Measurements from ENCODE around the gene CABP1. TPM values are rescaled to one million over a fixed set of nuclear protein-coding genes. Genes with fewer than 3 reads are reported as not detected.
A peak's percentile ranks its signal among the peaks of the same experiment; 100 is the strongest.

Gene CABP1
- polyA plus RNA-seq (2013, experiment 1 of 2) = 0.62 TPM
- 0.67 TPM for polyA plus RNA-seq (2013, experiment 2 of 2)

DNA sequence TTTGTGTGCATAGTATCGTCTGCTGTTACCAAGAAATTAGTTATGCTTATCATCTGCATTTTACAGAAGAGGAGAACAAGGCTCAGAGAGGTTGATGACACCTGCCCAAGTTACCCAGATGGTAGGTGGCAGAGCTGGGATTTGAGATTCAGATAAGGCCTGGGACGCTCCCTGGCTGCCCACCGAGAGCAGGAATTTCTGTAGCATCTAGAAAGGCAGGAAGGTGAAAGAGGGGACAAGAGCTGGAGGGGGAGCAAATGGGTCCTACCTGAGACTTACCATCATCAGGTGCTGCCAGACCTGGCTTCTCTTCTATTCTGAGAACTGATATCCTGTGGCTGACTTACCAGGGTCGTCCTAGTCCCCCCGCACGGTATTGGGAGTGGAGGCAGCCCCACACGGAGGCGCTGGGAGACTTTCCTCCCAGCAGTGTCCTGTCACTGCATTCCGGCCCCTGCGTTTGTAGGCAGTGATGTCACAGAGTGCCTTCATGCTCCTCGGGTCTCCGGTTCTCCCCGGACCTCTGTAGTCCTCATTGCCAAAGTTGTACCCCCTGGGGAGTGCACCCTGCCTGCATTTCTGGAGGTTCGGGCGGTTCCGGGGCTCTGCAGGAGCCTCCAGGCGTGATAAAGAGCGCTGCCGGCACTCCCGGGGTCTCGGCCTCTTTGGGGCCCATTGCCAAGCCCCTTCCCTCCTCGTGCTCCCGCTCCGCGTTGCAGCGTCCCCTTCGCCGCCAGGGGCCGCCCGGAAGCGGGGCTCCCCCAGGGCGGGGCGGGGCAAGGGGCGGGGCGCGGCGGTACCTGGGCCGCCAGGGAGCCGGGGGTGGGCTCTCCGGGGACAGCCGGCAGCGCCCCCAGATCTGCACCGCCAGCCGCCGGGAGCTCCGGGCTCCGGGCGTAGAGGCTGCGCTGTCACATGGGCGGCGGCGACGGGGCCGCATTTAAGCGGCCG is at the start of gene CABP1:
Gene CABP1 (plus strand): TSS at position 856 of the 951 bp plus-strand sequence. CDS start 60 bp downstream, at position 916.
- Histone ChIP-seq H2AK5ac (ENCODE audit: low read length) (no peak within 1 kb of the TSS), H3K79me1 (ENCODE audit: low read length) (no peaks in the 10 kb centered on the region), H2BK5ac (ENCODE audit: low read length) (no peak within 1 kb of the TSS), H4K8ac (ENCODE audit: low read depth, low read length) (no peak within 1 kb of the TSS), H3K4me3 (ENCODE audit: low read length) (no peak within 1 kb of the TSS), H3K36me3 (ENCODE audit: control insufficient read depth, insufficient read depth, low read length) (no peaks in the 10 kb centered on the region), H3K79me2 (ENCODE audit: control insufficient read depth, insufficient read depth, low read length) (no peaks in the 10 kb centered on the region), H2BK15ac (replicated peaks; ENCODE audit: low read depth) (no peak within 1 kb of the TSS), H3K4me2 (ENCODE audit: low read length) (peak within 1 kb of the TSS; percentile 70), H3K56ac (ENCODE audit: low read length) (peak within 1 kb of the TSS; percentile 68), H3K18ac (ENCODE audit: low read length) (peak within 1 kb of the TSS; percentile 65), H3K27me3 (ENCODE audit: insufficient read depth, low read length, poor library complexity) (peaks cover 5% of the 10 kb centered on the region), H4K5ac (ENCODE audit: low read length) (no peak within 1 kb of the TSS), H3K9ac (ENCODE audit: low read length) (peak within 1 kb of the TSS; percentile 45), H3K27ac (ENCODE audit: low read depth, low read length) (no peak within 1 kb of the TSS), H3K23ac (ENCODE audit: low read length) (no peak within 1 kb of the TSS), H3K4me1 (ENCODE audit: control insufficient read depth, low read depth, low read length) (peaks cover 3% of the 10 kb centered on the region), H3K4ac (ENCODE audit: low read depth, low read length) (no peak within 1 kb of the TSS), H2BK120ac (ENCODE audit: low read depth, low read length) (no peak within 1 kb of the TSS)
- DNase-seq = peak; percentile 78
- no CpG with 5 or more reads among the region's 56 CpGs for WGBS (ENCODE audit: extremely low coverage, insufficient coverage, low lambda C conversion rate)

GRCh38 chr12:120590741-120591407 is 49.6 kb upstream of the CABP1 start:
- H3K56ac ChIP-seq (ENCODE audit: low read length) = no peak overlapping the region
- no peak overlapping the region for H2BK15ac ChIP-seq (replicated peaks; ENCODE audit: low read depth)
- no peak overlapping the region for H4K8ac ChIP-seq (ENCODE audit: low read depth, low read length)
- no peak overlapping the region for H3K4me3 ChIP-seq (ENCODE audit: low read length)
- H3K4me1 ChIP-seq (ENCODE audit: control insufficient read depth, low read depth, low read length) = no peaks in the 10 kb centered on the region
- H3K23ac ChIP-seq (ENCODE audit: low read length) = no peak overlapping the region
- no peaks in the 10 kb centered on the region for H3K79me2 ChIP-seq (ENCODE audit: control insufficient read depth, insufficient read depth, low read length)
- no peak overlapping the region for H3K27ac ChIP-seq (ENCODE audit: low read depth, low read length)
- no peaks in the 10 kb centered on the region for H3K79me1 ChIP-seq (ENCODE audit: low read length)
- no peak for DNase-seq
- H3K9ac ChIP-seq (ENCODE audit: low read length) = no peak overlapping the region
- no peak overlapping the region for H3K4ac ChIP-seq (ENCODE audit: low read depth, low read length)
- no peak overlapping the region for H2BK120ac ChIP-seq (ENCODE audit: low read depth, low read length)
- no peak overlapping the region for H3K4me2 ChIP-seq (ENCODE audit: low read length)
- H2AK5ac ChIP-seq (ENCODE audit: low read length) = no peak overlapping the region
- H4K5ac ChIP-seq (ENCODE audit: low read length) = no peak overlapping the region
- WGBS (ENCODE audit: extremely low coverage, insufficient coverage, low lambda C conversion rate) = no CpG with 5 or more reads among the region's 6 CpGs
- no peaks in the 10 kb centered on the region for H3K36me3 ChIP-seq (ENCODE audit: control insufficient read depth, insufficient read depth, low read length)
- H3K18ac ChIP-seq (ENCODE audit: low read length) = no peak overlapping the region
- no peak overlapping the region for H2BK5ac ChIP-seq (ENCODE audit: low read length)
- H3K27me3 ChIP-seq (ENCODE audit: insufficient read depth, low read length, poor library complexity) = no peaks in the 10 kb centered on the region

- WGBS (ENCODE audit: extremely low coverage, insufficient coverage, low lambda C conversion rate) = no CpG with 5 or more reads among the region's 8 CpGs
These were observed 48.0 kb upstream of the CABP1 start for GRCh38 chr12:120592121-120593049.

DNA sequence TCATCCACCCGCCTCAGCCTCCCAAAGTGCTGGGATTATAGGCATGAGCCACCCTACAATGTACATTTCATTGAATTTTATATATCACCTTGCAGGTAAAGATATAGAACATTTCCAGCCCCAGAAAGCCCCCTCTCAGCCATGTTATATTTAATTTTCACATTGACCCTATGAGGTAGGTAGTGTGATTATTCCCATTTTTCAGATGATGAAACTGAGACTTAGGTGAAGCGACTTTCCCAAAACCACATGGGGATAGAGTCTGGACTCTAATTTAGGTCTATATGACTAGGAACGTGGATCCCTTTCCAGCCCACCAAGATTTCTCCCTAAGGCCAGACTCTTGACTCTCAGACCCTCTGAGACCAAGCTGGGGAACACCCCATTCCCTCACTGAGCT is 43.5 kb upstream of the CABP1 start:
- no peak for DNase-seq
- Histone ChIP-seq H3K56ac (ENCODE audit: low read length) (no peak overlapping the region), H3K4ac (ENCODE audit: low read depth, low read length) (no peak overlapping the region), H3K27me3 (ENCODE audit: insufficient read depth, low read length, poor library complexity) (no peaks in the 10 kb centered on the region), H3K9ac (ENCODE audit: low read length) (no peak overlapping the region), H2BK15ac (replicated peaks; ENCODE audit: low read depth) (no peak overlapping the region), H3K23ac (ENCODE audit: low read length) (no peak overlapping the region), H3K79me2 (ENCODE audit: control insufficient read depth, insufficient read depth, low read length) (no peaks in the 10 kb centered on the region), H2BK120ac (ENCODE audit: low read depth, low read length) (no peak overlapping the region), H4K8ac (ENCODE audit: low read depth, low read length) (no peak overlapping the region), H3K18ac (ENCODE audit: low read length) (no peak overlapping the region), H3K4me1 (ENCODE audit: control insufficient read depth, low read depth, low read length) (no peaks in the 10 kb centered on the region), H2AK5ac (ENCODE audit: low read length) (no peak overlapping the region), H3K79me1 (ENCODE audit: low read length) (no peaks in the 10 kb centered on the region), H3K4me3 (ENCODE audit: low read length) (no peak overlapping the region), H2BK5ac (ENCODE audit: low read length) (no peak overlapping the region), H3K4me2 (ENCODE audit: low read length) (no peak overlapping the region), H3K36me3 (ENCODE audit: control insufficient read depth, insufficient read depth, low read length) (no peaks in the 10 kb centered on the region), H4K5ac (ENCODE audit: low read length) (no peak overlapping the region), H3K27ac (ENCODE audit: low read depth, low read length) (no peak overlapping the region)
- no CpG with 5 or more reads among the region's 3 CpGs for WGBS (ENCODE audit: extremely low coverage, insufficient coverage, low lambda C conversion rate)

More at GRCh38 chr12:120592121-120593049, 48.0 kb upstream of the CABP1 start:
- H2BK15ac ChIP-seq (replicated peaks; ENCODE audit: low read depth) = no peak overlapping the region
- DNase-seq = no peak
- no peak overlapping the region for H2AK5ac ChIP-seq (ENCODE audit: low read length)
- no peak overlapping the region for H3K4me2 ChIP-seq (ENCODE audit: low read length)
- H3K56ac ChIP-seq (ENCODE audit: low read length) = no peak overlapping the region
- H3K79me2 ChIP-seq (ENCODE audit: control insufficient read depth, insufficient read depth, low read length) = no peaks in the 10 kb centered on the region
- no peaks in the 10 kb centered on the region for H3K27me3 ChIP-seq (ENCODE audit: insufficient read depth, low read length, poor library complexity)
- H3K23ac ChIP-seq (ENCODE audit: low read length) = no peak overlapping the region
- H3K18ac ChIP-seq (ENCODE audit: low read length) = no peak overlapping the region
- no peak overlapping the region for H3K9ac ChIP-seq (ENCODE audit: low read length)
- no peak overlapping the region for H3K4ac ChIP-seq (ENCODE audit: low read depth, low read length)
- H3K27ac ChIP-seq (ENCODE audit: low read depth, low read length) = no peak overlapping the region
- no peak overlapping the region for H4K5ac ChIP-seq (ENCODE audit: low read length)
- H3K79me1 ChIP-seq (ENCODE audit: low read length) = no peaks in the 10 kb centered on the region
- no peaks in the 10 kb centered on the region for H3K36me3 ChIP-seq (ENCODE audit: control insufficient read depth, insufficient read depth, low read length)
- no peak overlapping the region for H2BK5ac ChIP-seq (ENCODE audit: low read length)
- no peak overlapping the region for H4K8ac ChIP-seq (ENCODE audit: low read depth, low read length)
- H3K4me3 ChIP-seq (ENCODE audit: low read length) = no peak overlapping the region
- no peak overlapping the region for H2BK120ac ChIP-seq (ENCODE audit: low read depth, low read length)
- no peaks in the 10 kb centered on the region for H3K4me1 ChIP-seq (ENCODE audit: control insufficient read depth, low read depth, low read length)

GRCh38 chr12:120597861-120598260 is 42.6 kb upstream of the CABP1 start:
- H3K79me2 ChIP-seq (ENCODE audit: control insufficient read depth, insufficient read depth, low read length) = no peaks in the 10 kb centered on the region
- no peak overlapping the region for H3K18ac ChIP-seq (ENCODE audit: low read length)
- H3K23ac ChIP-seq (ENCODE audit: low read length) = no peak overlapping the region
- H2BK15ac ChIP-seq (replicated peaks; ENCODE audit: low read depth) = no peak overlapping the region
- no peaks in the 10 kb centered on the region for H3K79me1 ChIP-seq (ENCODE audit: low read length)
- no peak overlapping the region for H3K4ac ChIP-seq (ENCODE audit: low read depth, low read length)
- WGBS (ENCODE audit: extremely low coverage, insufficient coverage, low lambda C conversion rate) = no CpG with 5 or more reads among the region's 3 CpGs
- H4K8ac ChIP-seq (ENCODE audit: low read depth, low read length) = no peak overlapping the region
- H3K9ac ChIP-seq (ENCODE audit: low read length) = no peak overlapping the region
- H2BK120ac ChIP-seq (ENCODE audit: low read depth, low read length) = no peak overlapping the region
- H3K4me3 ChIP-seq (ENCODE audit: low read length) = no peak overlapping the region
- no peaks in the 10 kb centered on the region for H3K4me1 ChIP-seq (ENCODE audit: control insufficient read depth, low read depth, low read length)
- no peak overlapping the region for H2BK5ac ChIP-seq (ENCODE audit: low read length)
- H2AK5ac ChIP-seq (ENCODE audit: low read length) = no peak overlapping the region
- H3K27ac ChIP-seq (ENCODE audit: low read depth, low read length) = no peak overlapping the region
- H3K56ac ChIP-seq (ENCODE audit: low read length) = no peak overlapping the region
- H4K5ac ChIP-seq (ENCODE audit: low read length) = no peak overlapping the region
- no peak overlapping the region for H3K4me2 ChIP-seq (ENCODE audit: low read length)
- no peak for DNase-seq
- H3K36me3 ChIP-seq (ENCODE audit: control insufficient read depth, insufficient read depth, low read length) = no peaks in the 10 kb centered on the region
- no peaks in the 10 kb centered on the region for H3K27me3 ChIP-seq (ENCODE audit: insufficient read depth, low read length, poor library complexity)
